GM12873 (cell line): Measurements from ENCODE around the gene NMNAT2.

Experiments
- CTCF ChIP-seq: IDR thresholded peaks from 2 replicates; pipeline ENCODE4 v1.5.1; 2012; ENCODE audit warnings: low read depth, mild to moderate bottlenecking, moderate library complexity, low read length, control low read depth; ENCODE audit not compliant: insufficient read depth; ENCODE audit errors: missing control alignments

Gene NMNAT2

GRCh38 chr1:183205196-183205781 is 212.9 kb downstream of the NMNAT2 start:
- TF ChIP-seq CTCF = no peak

- no peak for TF ChIP-seq CTCF
Measured at GRCh38 chr1:183203094-183203493, 215.1 kb downstream of the NMNAT2 start.

GRCh38 chr1:183200451-183200850 is 217.7 kb downstream of the NMNAT2 start:
- TF ChIP-seq CTCF = no peak

GRCh38 chr1:183199304-183199703 is 218.9 kb downstream of the NMNAT2 start:
- no peak for TF ChIP-seq CTCF

- no peak for TF ChIP-seq CTCF
Measured at GRCh38 chr1:183198463-183198862, 219.7 kb downstream of the NMNAT2 start.
